ENCODE results near the gene COL4A6.

COL4A6 gene

GRCh38 chrX:108397627-108398391, 40.4 kb downstream of the COL4A6 start:
- ChIA-PET CTCF (interaction anchor here (1.0 kb wide), 1 partner anchor 24 kb away, joined by 4 read pairs; no protein-coding TSS in a partner anchor), POLR2A (no interaction called here)
- Histone ChIP-seq H3K27ac (ENCODE audit: extremely low read depth, low read depth, low read length) (no peak overlapping the region), H3K4me3 (ENCODE audit: low read depth, low read length) (no peak overlapping the region), H3K36me3 (ENCODE audit: control insufficient read depth in 2 of 2, insufficient read depth in 1 of 2, low read length in 2 of 2) (no peaks in the 10 kb centered on the region), H3K9me3 (ENCODE audit: control insufficient read depth, insufficient read depth, low read depth, low read length) (no peaks in the 10 kb centered on the region), H3K4me1 (ENCODE audit: control insufficient read depth, insufficient read depth, low read length) (peaks cover 10% of the 10 kb centered on the region)
- TF ChIP-seq AEBP2 (tag by site-specific recombination; IDR thresholded peaks at IDR 0.05; ENCODE audit: borderline replicate concordance) (no peak), EGR2 (tag by site-specific recombination; IDR thresholded peaks at IDR 0.05; ENCODE audit: low read depth) (no peak), PRDM2 (tag by site-specific recombination; IDR thresholded peaks at IDR 0.05; ENCODE audit: borderline replicate concordance) (no peak), ZEB2 (tag by site-specific recombination; IDR thresholded peaks at IDR 0.05) (no peak), ZNF596 (tag by site-specific recombination; IDR thresholded peaks at IDR 0.05) (no peak), SP2 (tag by site-specific recombination; IDR thresholded peaks at IDR 0.05) (no peak), GLI4 (tag by site-specific recombination; IDR thresholded peaks at IDR 0.05) (no peak), GLIS1 (tag by site-specific recombination; IDR thresholded peaks at IDR 0.05) (no peak), ZNF585B (tag by site-specific recombination; IDR thresholded peaks at IDR 0.05) (no peak), KLF8 (tag by site-specific recombination; IDR thresholded peaks at IDR 0.05) (no peak), ZNF623 (tag by site-specific recombination; IDR thresholded peaks at IDR 0.05) (no peak), ZNF155 (tag by site-specific recombination; IDR thresholded peaks at IDR 0.05) (no peak), MYNN (tag by site-specific recombination; IDR thresholded peaks at IDR 0.05; ENCODE audit: borderline replicate concordance) (no peak), MZF1 (tag by site-specific recombination; IDR thresholded peaks at IDR 0.05; ENCODE audit: borderline replicate concordance) (no peak), ZNF24 (tag by site-specific recombination; IDR thresholded peaks at IDR 0.05) (no peak)
- TF ChIP-seq, protein P1, sequence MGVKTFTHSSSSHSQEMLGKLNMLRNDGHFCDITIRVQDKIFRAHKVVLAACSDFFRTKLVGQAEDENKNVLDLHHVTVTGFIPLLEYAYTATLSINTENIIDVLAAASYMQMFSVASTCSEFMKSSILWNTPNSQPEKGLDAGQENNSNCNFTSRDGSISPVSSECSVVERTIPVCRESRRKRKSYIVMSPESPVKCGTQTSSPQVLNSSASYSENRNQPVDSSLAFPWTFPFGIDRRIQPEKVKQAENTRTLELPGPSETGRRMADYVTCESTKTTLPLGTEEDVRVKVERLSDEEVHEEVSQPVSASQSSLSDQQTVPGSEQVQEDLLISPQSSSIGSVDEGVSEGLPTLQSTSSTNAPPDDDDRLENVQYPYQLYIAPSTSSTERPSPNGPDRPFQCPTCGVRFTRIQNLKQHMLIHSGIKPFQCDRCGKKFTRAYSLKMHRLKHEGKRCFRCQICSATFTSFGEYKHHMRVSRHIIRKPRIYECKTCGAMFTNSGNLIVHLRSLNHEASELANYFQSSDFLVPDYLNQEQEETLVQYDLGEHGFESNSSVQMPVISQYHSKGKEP (tag by site-specific recombination; IDR thresholded peaks at IDR 0.05) = no peak
- TF ChIP-seq, protein P2, sequence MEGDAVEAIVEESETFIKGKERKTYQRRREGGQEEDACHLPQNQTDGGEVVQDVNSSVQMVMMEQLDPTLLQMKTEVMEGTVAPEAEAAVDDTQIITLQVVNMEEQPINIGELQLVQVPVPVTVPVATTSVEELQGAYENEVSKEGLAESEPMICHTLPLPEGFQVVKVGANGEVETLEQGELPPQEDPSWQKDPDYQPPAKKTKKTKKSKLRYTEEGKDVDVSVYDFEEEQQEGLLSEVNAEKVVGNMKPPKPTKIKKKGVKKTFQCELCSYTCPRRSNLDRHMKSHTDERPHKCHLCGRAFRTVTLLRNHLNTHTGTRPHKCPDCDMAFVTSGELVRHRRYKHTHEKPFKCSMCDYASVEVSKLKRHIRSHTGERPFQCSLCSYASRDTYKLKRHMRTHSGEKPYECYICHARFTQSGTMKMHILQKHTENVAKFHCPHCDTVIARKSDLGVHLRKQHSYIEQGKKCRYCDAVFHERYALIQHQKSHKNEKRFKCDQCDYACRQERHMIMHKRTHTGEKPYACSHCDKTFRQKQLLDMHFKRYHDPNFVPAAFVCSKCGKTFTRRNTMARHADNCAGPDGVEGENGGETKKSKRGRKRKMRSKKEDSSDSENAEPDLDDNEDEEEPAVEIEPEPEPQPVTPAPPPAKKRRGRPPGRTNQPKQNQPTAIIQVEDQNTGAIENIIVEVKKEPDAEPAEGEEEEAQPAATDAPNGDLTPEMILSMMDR (tag by site-specific recombination; IDR thresholded peaks at IDR 0.05) = no peak
- TF ChIP-seq, protein P3, sequence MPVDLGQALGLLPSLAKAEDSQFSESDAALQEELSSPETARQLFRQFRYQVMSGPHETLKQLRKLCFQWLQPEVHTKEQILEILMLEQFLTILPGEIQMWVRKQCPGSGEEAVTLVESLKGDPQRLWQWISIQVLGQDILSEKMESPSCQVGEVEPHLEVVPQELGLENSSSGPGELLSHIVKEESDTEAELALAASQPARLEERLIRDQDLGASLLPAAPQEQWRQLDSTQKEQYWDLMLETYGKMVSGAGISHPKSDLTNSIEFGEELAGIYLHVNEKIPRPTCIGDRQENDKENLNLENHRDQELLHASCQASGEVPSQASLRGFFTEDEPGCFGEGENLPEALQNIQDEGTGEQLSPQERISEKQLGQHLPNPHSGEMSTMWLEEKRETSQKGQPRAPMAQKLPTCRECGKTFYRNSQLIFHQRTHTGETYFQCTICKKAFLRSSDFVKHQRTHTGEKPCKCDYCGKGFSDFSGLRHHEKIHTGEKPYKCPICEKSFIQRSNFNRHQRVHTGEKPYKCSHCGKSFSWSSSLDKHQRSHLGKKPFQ (tag by site-specific recombination; IDR thresholded peaks at IDR 0.05) = no peak
- TF ChIP-seq, protein P4, sequence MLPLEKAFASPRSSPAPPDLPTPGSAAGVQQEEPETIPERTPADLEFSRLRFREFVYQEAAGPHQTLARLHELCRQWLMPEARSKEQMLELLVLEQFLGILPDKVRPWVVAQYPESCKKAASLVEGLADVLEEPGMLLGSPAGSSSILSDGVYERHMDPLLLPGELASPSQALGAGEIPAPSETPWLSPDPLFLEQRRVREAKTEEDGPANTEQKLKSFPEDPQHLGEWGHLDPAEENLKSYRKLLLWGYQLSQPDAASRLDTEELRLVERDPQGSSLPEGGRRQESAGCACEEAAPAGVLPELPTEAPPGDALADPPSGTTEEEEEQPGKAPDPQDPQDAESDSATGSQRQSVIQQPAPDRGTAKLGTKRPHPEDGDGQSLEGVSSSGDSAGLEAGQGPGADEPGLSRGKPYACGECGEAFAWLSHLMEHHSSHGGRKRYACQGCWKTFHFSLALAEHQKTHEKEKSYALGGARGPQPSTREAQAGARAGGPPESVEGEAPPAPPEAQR (tag by site-specific recombination; IDR thresholded peaks at IDR 0.05) = no peak
